Sigmoid colon (tissue), 4 donors: ENCODE results near the gene CLK4.

ENCODE experiments used
- EP300 ChIP-seq, 4 donors: sonication (generic); formaldehyde crosslinking; IDR thresholded peaks; one replicate each; pipeline ENCODE4 v1.6.1; 2017; ENCODE audit warnings: antibody characterized with exemption in 4 of 4
- TF ChIP-seq, protein P1 (sequence below), 4 experiments: fragments of 450-650 bp in 3 of 4; fragments of 200-600 bp in 1 of 4; IDR thresholded peaks; one replicate each; pipeline ENCODE4 v1.5.1; 2016 to 2019; ENCODE audit warnings: antibody characterized with exemption in 4 of 4, mild to moderate bottlenecking in 3 of 4, moderate library complexity in 2 of 4

DNA sequence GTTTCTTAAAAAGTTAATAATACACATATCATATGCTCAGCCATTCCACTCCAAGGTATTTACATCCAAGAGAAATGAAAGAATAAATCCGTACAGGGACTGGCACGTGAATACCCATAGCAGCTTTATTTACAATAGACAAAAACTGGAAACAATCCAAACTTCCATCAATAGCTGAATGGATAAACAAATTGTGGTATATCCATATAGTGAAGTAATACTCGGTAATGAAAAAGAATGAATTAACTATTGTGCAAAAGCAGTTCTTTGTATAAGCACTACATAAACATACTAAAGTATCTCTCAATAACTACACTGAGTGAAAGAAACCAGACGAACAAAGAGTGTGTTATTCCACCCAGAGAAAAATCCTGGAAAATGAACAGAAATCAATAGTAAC, 54.2 kb downstream of the CLK4 start:
- TF ChIP-seq, protein P1, sequence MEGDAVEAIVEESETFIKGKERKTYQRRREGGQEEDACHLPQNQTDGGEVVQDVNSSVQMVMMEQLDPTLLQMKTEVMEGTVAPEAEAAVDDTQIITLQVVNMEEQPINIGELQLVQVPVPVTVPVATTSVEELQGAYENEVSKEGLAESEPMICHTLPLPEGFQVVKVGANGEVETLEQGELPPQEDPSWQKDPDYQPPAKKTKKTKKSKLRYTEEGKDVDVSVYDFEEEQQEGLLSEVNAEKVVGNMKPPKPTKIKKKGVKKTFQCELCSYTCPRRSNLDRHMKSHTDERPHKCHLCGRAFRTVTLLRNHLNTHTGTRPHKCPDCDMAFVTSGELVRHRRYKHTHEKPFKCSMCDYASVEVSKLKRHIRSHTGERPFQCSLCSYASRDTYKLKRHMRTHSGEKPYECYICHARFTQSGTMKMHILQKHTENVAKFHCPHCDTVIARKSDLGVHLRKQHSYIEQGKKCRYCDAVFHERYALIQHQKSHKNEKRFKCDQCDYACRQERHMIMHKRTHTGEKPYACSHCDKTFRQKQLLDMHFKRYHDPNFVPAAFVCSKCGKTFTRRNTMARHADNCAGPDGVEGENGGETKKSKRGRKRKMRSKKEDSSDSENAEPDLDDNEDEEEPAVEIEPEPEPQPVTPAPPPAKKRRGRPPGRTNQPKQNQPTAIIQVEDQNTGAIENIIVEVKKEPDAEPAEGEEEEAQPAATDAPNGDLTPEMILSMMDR (IDR thresholded peaks at IDR 0.05), result no peak
- TF ChIP-seq EP300 (IDR thresholded peaks at IDR 0.05), result no peak
